H1 (cell line): ENCODE results near the gene TMEM235. TPM values are rescaled to one million over a fixed set of nuclear protein-coding genes. Genes with fewer than 3 reads are reported as not detected.

ENCODE experiments used
- TAF7 ChIP-seq: optimal IDR thresholded peaks from 2 replicates; pipeline ENCODE3; 2011; ENCODE audit warnings: low read depth, mild to moderate bottlenecking, inconsistent platforms, low read length, moderate library complexity, borderline replicate concordance
- polyA plus RNA-seq, 7 experiments: library from polyadenylated mRNA; depleted of rRNA in 3 of 7; stranded (reverse) in 5 of 7; unstranded in 2 of 7; fragments of >200 nt in 5 of 7; fragments of 200-250 nt in 2 of 7; gene quantifications; 1 replicate in 5 of 7; 2 replicates in 1 of 7; 4 replicates in 1 of 7; pipeline versions ENCODE4 v1.2.1 to v1.2.3, GENCODE V29; 2011 to 2013; ENCODE audit warnings: missing spikeins in 2 of 7, mixed read lengths in 2 of 7
- total RNA-seq: library from RNA; stranded (reverse); fragmentation: NEBNext Ultra II Directional; extraction: Animal tissue kit (Norgen Biotek cat#: 25700); gene quantifications from 2 replicates; pipeline ENCODE4 v1.2.1, GENCODE V29; 2021

TMEM235 gene
- total and polyA plus RNA-seq, 2 of the 8 experiments (the other 6 are each of a cell fraction or from before 2014, with no cell fraction given), result 0.05 to 0.15 TPM

DNA sequence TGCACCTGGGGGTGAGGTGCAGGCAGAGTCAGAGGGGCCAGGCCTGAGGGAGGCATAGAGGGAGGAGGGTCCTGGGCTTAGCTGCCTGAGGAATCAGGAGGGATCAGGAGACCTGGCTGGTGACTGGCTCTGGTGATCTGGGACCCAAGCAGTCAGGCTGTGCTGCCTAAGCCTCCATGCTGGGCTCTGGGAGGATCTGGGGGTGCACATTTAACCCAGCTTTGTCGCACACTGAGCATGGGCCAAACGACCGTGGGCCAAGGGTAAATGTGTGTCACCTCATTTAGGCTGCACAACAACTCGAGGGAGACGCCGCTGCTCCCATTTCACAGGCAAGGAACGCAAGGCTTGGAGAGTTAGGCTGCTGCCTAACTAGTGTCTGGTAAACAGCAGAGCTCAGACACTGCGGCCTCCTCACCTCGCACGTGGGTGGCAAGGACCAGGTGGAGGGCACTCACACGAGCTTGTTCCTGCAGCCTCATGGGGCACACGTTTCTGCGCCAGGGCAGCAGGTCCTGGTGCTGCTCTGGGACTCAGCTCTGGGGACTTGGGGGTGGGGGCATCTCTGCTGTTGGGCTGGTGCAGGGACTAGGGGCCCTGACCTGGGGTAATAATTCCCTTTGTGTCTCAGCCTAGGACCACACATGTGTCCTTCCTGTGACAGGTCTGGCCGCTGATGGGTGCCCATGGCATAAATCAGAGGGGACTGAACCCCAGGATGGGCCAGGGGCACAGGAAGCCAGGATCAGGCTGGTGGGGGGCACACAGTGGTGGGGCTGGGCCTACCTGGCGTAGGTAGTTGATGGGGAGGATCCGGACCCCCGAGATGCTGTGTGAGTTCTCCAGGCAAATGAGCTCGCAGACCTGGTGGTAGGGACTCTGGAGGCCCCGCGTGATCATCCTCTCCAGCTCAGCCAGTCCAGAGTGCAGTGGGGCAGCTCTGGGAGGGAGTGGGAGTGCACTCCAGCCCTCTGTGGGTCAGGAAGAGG is 18.7 kb downstream of the TMEM235 start (continued):
- TF ChIP-seq TAF7, result no peak
- TF ChIP-seq, all 59 proteins: peak for 0
